Islet precursor cell (in vitro differentiated cells): ENCODE results near the gene PRAMEF8.
"Not testable (repeated sequence)": the region's sequence is repeated elsewhere in the genome, so short reads cannot be mapped to it uniquely, and the experiment has no call there.

Experiments
- DNase-seq: peaks from one replicate; pipeline ENCODE4 v3.0.0-alpha.2; 2018

PRAMEF8 gene

GRCh38 chr1:13285037-13285436 is at the start of gene PRAMEF8:
Gene PRAMEF8, minus strand, starts transcription at chr1:13285137. Its CDS starts 1,046 bp downstream, at chr1:13284091.
- DNase-seq, result not testable (repeated sequence)

GRCh38 chr1:13315281-13315680 is 30.3 kb upstream of the PRAMEF8 start, which contains the start of gene PRAMEF15:
Gene PRAMEF15, plus strand, starts transcription at chr1:13315581. Its CDS starts 2,827 bp downstream, at chr1:13318408.
- DNase-seq, result not testable (repeated sequence)

- not testable (repeated sequence) for DNase-seq
Measured at GRCh38 chr1:13303239-13303638, 18.3 kb upstream of the PRAMEF8 start, which contains the start of gene PRAMEF33. Gene PRAMEF33, plus strand, starts transcription at chr1:13303539. Its CDS starts 2,416 bp downstream, at chr1:13305955.

GRCh38 chr1:13302197-13302596 is 17.3 kb upstream of the PRAMEF8 start:
- not testable (repeated sequence) for DNase-seq

GRCh38 chr1:13298699-13299098 is 13.8 kb upstream of the PRAMEF8 start:
- not testable (repeated sequence) for DNase-seq

- not testable (repeated sequence) for DNase-seq
Measured at GRCh38 chr1:13297216-13297931, 12.4 kb upstream of the PRAMEF8 start.

- not testable (repeated sequence) for DNase-seq
Measured at GRCh38 chr1:13289030-13289429, 4.1 kb upstream of the PRAMEF8 start.

GRCh38 chr1:13279617-13280016 is 5.3 kb downstream of the PRAMEF8 start:
- not testable (repeated sequence) for DNase-seq

GRCh38 chr1:13277016-13277415 is 7.9 kb downstream of the PRAMEF8 start:
- DNase-seq, result not testable (repeated sequence)

- DNase-seq, result not testable (repeated sequence)
Measured at GRCh38 chr1:13265124-13265523, 19.8 kb downstream of the PRAMEF8 start.

GRCh38 chr1:13253898-13254297 is 31.0 kb downstream of the PRAMEF8 start, which contains the start of gene PRAMEF5:
Gene PRAMEF5, plus strand, starts transcription at chr1:13254198. Its CDS starts 5,071 bp downstream, at chr1:13259269.
- not testable (repeated sequence) for DNase-seq

GRCh38 chr1:13247122-13247521 is 37.8 kb downstream of the PRAMEF8 start:
- not testable (repeated sequence) for DNase-seq

- DNase-seq, result not testable (repeated sequence)
Measured at GRCh38 chr1:13246554-13246871, 38.4 kb downstream of the PRAMEF8 start.

GRCh38 chr1:13245841-13246553 is 38.9 kb downstream of the PRAMEF8 start:
- DNase-seq, result not testable (repeated sequence)

- DNase-seq, result not testable (repeated sequence)
Measured at GRCh38 chr1:13243536-13244263, 41.2 kb downstream of the PRAMEF8 start.

- not testable (repeated sequence) for DNase-seq
Measured at GRCh38 chr1:13239633-13240032, 45.3 kb downstream of the PRAMEF8 start.

- not testable (repeated sequence) for DNase-seq
Measured at GRCh38 chr1:13237572-13237971, 47.4 kb downstream of the PRAMEF8 start.

GRCh38 chr1:13234057-13234456 is 50.9 kb downstream of the PRAMEF8 start:
- not testable (repeated sequence) for DNase-seq

- DNase-seq, result not testable (repeated sequence)
Measured at GRCh38 chr1:13232056-13232455, 52.9 kb downstream of the PRAMEF8 start.
